ENCODE measurements around the gene INSR.

DNA sequence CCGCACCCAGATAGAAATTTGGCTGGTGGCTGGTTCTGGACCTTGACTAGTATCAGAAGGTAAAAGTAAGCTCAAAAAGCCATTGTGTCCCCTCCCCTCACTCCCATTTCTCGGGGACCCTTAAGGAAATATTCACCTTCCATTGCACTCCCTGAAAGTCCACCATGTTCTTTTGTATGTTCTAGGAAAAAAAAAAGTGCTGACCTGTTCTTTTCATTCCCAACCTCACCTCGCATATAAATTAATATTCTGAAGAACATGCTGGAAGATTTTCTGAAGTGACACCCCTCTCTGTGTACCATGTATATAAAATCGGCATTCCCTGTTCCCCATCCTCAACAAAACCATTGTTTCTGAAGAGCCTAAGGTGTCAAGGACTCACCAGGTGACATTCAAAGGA, 181.5 kb downstream of the INSR start:
- no peak for TF ChIP-seq POLR2A (IDR thresholded peaks at IDR 0.05)
- TF ChIP-seq, protein P1, sequence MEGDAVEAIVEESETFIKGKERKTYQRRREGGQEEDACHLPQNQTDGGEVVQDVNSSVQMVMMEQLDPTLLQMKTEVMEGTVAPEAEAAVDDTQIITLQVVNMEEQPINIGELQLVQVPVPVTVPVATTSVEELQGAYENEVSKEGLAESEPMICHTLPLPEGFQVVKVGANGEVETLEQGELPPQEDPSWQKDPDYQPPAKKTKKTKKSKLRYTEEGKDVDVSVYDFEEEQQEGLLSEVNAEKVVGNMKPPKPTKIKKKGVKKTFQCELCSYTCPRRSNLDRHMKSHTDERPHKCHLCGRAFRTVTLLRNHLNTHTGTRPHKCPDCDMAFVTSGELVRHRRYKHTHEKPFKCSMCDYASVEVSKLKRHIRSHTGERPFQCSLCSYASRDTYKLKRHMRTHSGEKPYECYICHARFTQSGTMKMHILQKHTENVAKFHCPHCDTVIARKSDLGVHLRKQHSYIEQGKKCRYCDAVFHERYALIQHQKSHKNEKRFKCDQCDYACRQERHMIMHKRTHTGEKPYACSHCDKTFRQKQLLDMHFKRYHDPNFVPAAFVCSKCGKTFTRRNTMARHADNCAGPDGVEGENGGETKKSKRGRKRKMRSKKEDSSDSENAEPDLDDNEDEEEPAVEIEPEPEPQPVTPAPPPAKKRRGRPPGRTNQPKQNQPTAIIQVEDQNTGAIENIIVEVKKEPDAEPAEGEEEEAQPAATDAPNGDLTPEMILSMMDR (IDR thresholded peaks at IDR 0.05), result no peak
